Spleen (tissue), 7 donors: ENCODE results near the gene NUFIP1.
"Not testable (repeated sequence)": the region's sequence is repeated elsewhere in the genome, so short reads cannot be mapped to it uniquely, and the experiment has no call there.

Experiments used
- CTCF ChIP-seq, 11 experiments: fragments of 200-600 bp in 7 of 11; fragments of 450-650 bp in 4 of 11; sonication (generic) in 4 of 11; IDR thresholded peaks in 8 of 11; conservative IDR thresholded peaks in 3 of 11; 1 replicate in 7 of 11; 2 replicates in 4 of 11; pipeline versions ENCODE4 v1.4.0 to v1.8.0; 2016 to 2021; ENCODE audit warnings: antibody characterized with exemption in 11 of 11, inconsistent platforms in 4 of 11, mild to moderate bottlenecking in 1 of 11
- POLR2A ChIP-seq, 3 donors: fragments of 450-650 bp; IDR thresholded peaks; one replicate each; pipeline ENCODE4 v1.5.1; 2017; ENCODE audit warnings: antibody characterized with exemption in 3 of 3, mild to moderate bottlenecking in 1 of 3
- POLR2AphosphoS5 ChIP-seq, 3 donors: sonication (generic); formaldehyde crosslinking; IDR thresholded peaks; one replicate each; pipeline ENCODE4 v1.5.1; 2017; ENCODE audit warnings: antibody characterized with exemption in 3 of 3
- donor health status: DM: no; HTN: no; CAD: no; lungs with moderate emphysema.
- donor health status: DM: no; HTN: no; CAD: no.
- donor health status: DM: no; HTN: no; CAD: no.

GRCh38 chr13:44898308-44898707 is 91.0 kb downstream of the NUFIP1 start:
- not testable (repeated sequence) for TF ChIP-seq CTCF (IDR thresholded peaks at IDR 0.05 in 8 of 11, conservative IDR thresholded peaks at IDR 0.05 in 3 of 11); POLR2A (IDR thresholded peaks at IDR 0.05); POLR2AphosphoS5 (IDR thresholded peaks at IDR 0.05)
